Colonic mucosa (tissue), 4 donors: Measurements from ENCODE around the gene APBB2. TPM values are rescaled to one million over a fixed set of nuclear protein-coding genes. Genes with fewer than 3 reads are reported as not detected.

Experiments
- DNase-seq: peaks from one replicate; pipeline ENCODE4 v3.0.0-alpha.2; 2020
- H3K27ac ChIP-seq: fragments of 200-600 bp; one replicate; pipeline ENCODE4 v1.8.0; 2021
- H3K27me3 ChIP-seq: fragments of 200-600 bp; one replicate; pipeline ENCODE4 v1.8.0; 2021
- H3K36me3 ChIP-seq: fragments of 200-600 bp; one replicate; pipeline ENCODE4 v1.8.0; 2021
- H3K4me1 ChIP-seq: fragments of 200-600 bp; one replicate; pipeline ENCODE4 v1.8.0; 2021; ENCODE audit warnings: mild to moderate bottlenecking
- H3K4me3 ChIP-seq: fragments of 200-600 bp; one replicate; pipeline ENCODE4 v1.8.0; 2021
- H3K9ac ChIP-seq, 2 donors: one replicate each; pipeline ENCODE4 v1.7.0; 2013; ENCODE audit warnings: control low read depth in 2 of 2, low read depth in 2 of 2, low read length in 2 of 2
- H3K9me3 ChIP-seq: fragments of 200-600 bp; one replicate; pipeline ENCODE4 v1.8.0; 2021
- intact Hi-C: fragments of 100-400 bp; cut with DNase I; formaldehyde crosslinking; loops from one replicate; pipeline ENCODE4 v1.14.1; 2022
- total RNA-seq, 2 donors: library from RNA; stranded (reverse); fragmentation: NEBNext Ultra II Directional in 1 of 2; extraction: Animal tissue kit (Norgen Biotek cat#: 25700) in 1 of 2; gene quantifications; one replicate each; pipeline ENCODE4 v1.2.1, GENCODE V29; 2021
- TF ChIP-seq, protein P1 (sequence below): fragments of 200-600 bp; IDR thresholded peaks from one replicate; pipeline ENCODE4 v1.8.0; 2022; ENCODE audit warnings: antibody characterized with exemption, mild to moderate bottlenecking
- donor health status: healthy.
- donor health status: DM: no; HTN: no; CAD: no.
- donor health status: DM: no; HTN: no; CAD: no.

The APBB2 gene
- total RNA-seq, 2 donors from 2014 or later: 22.8 to 27.5 TPM

DNA sequence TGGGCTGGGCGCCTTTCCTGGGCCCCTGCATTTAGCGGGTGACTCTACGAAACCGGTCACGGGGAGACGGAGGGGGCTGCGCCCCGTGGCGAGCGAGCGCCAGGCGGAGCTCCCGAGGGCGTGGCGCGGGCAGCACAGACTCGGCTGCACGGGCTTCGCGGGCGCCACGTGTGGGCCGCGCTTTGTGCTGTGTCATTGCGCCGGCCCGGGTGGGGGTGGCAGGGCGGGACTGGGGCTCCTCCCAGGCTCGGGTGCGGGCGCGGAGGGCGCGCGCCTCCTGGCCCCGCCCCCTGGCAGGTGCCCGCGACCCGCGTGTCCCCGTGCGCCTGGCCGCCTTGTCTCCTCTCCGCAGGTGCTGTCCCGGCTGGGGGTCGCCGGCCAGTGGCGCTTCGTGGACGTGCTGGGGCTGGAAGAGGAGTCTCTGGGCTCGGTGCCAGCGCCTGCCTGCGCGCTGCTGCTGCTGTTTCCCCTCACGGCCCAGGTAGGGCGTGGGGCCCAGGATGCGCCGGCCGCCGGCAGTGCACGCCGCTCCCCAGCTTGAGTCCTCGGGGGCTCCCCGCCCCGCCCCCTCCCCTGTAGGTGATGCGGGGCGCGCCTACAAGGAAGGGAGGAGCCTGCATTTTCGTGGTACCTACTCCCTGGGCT, 43.0 kb upstream of the APBB2 start:
- intact Hi-C loops: no loop called here
- H3K27ac ChIP-seq: no peak overlapping the region
- DNase-seq: peak; percentile 32
- peaks cover 25% of the 10 kb centered on the region for H3K27me3 ChIP-seq
- H3K9me3 ChIP-seq: no peaks in the 10 kb centered on the region
- H3K36me3 ChIP-seq: no peaks in the 10 kb centered on the region
- H3K9ac ChIP-seq: no peak overlapping the region
- H3K4me3 ChIP-seq: peak overlapping the region; percentile 48
- TF ChIP-seq, protein P1, sequence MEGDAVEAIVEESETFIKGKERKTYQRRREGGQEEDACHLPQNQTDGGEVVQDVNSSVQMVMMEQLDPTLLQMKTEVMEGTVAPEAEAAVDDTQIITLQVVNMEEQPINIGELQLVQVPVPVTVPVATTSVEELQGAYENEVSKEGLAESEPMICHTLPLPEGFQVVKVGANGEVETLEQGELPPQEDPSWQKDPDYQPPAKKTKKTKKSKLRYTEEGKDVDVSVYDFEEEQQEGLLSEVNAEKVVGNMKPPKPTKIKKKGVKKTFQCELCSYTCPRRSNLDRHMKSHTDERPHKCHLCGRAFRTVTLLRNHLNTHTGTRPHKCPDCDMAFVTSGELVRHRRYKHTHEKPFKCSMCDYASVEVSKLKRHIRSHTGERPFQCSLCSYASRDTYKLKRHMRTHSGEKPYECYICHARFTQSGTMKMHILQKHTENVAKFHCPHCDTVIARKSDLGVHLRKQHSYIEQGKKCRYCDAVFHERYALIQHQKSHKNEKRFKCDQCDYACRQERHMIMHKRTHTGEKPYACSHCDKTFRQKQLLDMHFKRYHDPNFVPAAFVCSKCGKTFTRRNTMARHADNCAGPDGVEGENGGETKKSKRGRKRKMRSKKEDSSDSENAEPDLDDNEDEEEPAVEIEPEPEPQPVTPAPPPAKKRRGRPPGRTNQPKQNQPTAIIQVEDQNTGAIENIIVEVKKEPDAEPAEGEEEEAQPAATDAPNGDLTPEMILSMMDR: no peak
- H3K4me1 ChIP-seq: peaks cover 12% of the 10 kb centered on the region

DNA sequence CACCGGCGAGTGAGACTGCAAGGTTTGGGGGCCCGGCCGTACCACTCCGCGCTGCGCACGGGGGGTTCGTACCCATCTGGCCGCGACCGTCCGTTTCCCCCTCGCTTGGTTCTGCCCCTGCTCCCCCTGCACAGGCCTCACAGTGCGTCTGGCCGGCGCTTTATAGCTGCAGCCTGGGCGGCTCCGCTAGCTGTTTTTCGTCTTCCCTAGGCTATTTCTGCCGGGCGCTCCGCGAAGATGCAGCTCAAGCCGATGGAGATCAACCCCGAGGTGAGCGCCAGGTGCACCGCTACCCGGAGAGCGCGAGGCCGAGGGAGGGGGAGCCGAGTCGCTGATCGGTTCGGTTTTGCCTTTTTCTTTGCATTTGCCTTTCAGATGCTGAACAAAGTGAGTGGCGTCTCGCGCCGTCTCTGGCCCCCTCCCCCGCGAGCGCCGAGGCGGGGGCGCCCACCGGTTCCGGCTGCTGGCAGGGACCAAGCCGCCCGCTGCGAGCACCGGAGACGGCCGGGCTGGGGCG, 42.5 kb upstream of the APBB2 start, which contains the start of gene UCHL1:
Gene UCHL1 (plus strand): TSS at position 189 of the 517 bp plus-strand sequence. CDS start 49 bp downstream, at position 238.
- DNase-seq: no peak
- Histone ChIP-seq H3K9me3 (no peaks in the 10 kb centered on the region), H3K27me3 (peaks cover 25% of the 10 kb centered on the region), H3K36me3 (no peaks in the 10 kb centered on the region), H3K27ac (no peak within 1 kb of the TSS), H3K4me1 (peaks cover 12% of the 10 kb centered on the region), H3K9ac (no peak within 1 kb of the TSS), H3K4me3 (peak within 1 kb of the TSS; percentile 48)
- TF ChIP-seq, protein P1: no peak
- intact Hi-C loops: no loop called here

DNA sequence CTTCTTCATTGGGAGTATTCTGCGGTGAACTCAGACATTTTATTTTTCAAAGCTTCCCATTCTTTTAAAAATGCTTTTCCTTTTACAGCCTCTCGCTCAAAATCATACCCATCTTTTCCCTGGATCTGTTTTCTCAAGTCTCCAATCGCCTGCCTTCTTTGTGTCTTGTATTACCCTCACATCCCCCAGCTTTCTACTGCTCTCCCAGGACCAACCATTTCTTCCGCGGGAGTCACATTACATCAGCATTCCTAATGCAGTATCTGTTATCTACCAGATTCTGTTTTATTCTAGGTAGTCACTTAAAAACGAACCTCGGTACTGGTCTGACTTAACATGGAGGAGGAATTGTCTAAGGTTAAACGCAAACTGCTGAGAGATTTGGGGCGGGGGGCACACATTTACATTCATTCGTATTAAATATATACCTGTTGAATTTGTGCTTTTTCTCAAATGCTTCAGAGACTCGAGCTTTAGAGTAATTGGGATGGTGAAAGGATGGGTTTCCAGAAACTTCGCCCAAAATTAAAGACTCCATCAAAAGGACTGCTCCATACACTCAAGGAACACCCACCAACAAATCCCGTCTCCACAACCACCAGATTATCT, 41.9 kb upstream of the APBB2 start:
- no peak for DNase-seq
- intact Hi-C loops: no loop called here
- H3K36me3 ChIP-seq: no peaks in the 10 kb centered on the region
- no peak overlapping the region for H3K27ac ChIP-seq
- no peak overlapping the region for H3K4me3 ChIP-seq
- H3K9me3 ChIP-seq: no peaks in the 10 kb centered on the region
- peaks cover 12% of the 10 kb centered on the region for H3K4me1 ChIP-seq
- H3K9ac ChIP-seq: no peak overlapping the region
- H3K27me3 ChIP-seq: peaks cover 21% of the 10 kb centered on the region
- TF ChIP-seq, protein P1: no peak

DNA sequence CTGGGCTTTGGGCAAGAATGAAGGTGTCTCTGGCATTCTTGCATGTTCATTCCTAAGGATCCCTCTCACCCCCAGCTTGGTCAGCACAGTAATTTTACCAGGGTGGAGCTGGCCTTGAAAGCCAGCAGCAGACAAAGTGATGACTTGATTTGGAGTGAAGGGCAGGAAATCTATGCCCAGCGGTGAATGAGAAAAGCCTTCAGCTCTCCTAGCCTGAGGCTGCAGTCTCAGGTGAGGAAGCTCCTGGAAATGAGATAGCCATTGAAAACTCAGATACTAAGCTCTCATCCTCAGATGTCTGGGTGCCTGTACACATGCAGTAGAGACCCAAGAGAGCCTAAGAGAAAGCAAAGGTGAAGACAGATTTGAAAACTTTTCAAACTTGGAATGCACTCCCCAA, 31.6 kb upstream of the APBB2 start:
- H3K4me1 ChIP-seq: no peaks in the 10 kb centered on the region
- H3K36me3 ChIP-seq: no peaks in the 10 kb centered on the region
- no peaks in the 10 kb centered on the region for H3K9me3 ChIP-seq
- H3K9ac ChIP-seq: no peak overlapping the region
- no peak for DNase-seq
- H3K27me3 ChIP-seq: no peaks in the 10 kb centered on the region
- TF ChIP-seq, protein P1: no peak
- H3K27ac ChIP-seq: no peak overlapping the region
- no peak overlapping the region for H3K4me3 ChIP-seq
- intact Hi-C loops: no loop called here

DNA sequence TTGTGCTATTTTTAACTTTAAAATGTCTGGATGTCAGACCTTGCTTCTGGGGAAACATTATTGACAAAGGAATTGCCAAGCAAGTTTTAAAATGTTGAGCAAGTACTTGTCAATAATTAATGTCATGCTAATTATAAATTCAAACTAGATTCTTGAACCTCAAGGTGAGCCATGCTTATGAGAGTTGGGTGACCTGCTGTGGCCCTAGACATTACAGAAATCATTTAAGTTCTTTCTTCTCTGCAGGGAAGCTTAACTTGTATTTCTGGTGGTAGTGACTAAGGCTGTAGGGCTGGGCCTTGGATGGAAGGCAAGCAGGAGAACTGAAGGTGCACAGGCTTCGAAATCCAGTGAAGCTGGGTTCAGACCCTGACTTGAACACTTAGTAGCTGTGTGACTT, 27.6 kb upstream of the APBB2 start:
- H3K27me3 ChIP-seq: no peaks in the 10 kb centered on the region
- H3K27ac ChIP-seq: no peak overlapping the region
- H3K4me1 ChIP-seq: no peaks in the 10 kb centered on the region
- DNase-seq: no peak
- H3K9me3 ChIP-seq: no peaks in the 10 kb centered on the region
- intact Hi-C loops: no loop called here
- H3K9ac ChIP-seq: no peak overlapping the region
- no peaks in the 10 kb centered on the region for H3K36me3 ChIP-seq
- H3K4me3 ChIP-seq: no peak overlapping the region
- TF ChIP-seq, protein P1: no peak
